Loucy (cell line): ENCODE results near the gene RPS19.

Experiments
- H2AFZ ChIP-seq: fragments of 200-600 bp; sonication (generic); 2 replicates; pipeline ENCODE4 v1.6.0; 2016; ENCODE audit warnings: antibody characterized with exemption, mild to moderate bottlenecking, low read length, moderate library complexity
- H3F3A ChIP-seq: fragments of 200-600 bp; 2 replicates; pipeline ENCODE4 v1.6.0; 2016; ENCODE audit warnings: antibody characterized with exemption, low read depth, mild to moderate bottlenecking
- H3K27me3 ChIP-seq: fragments of 200-600 bp; sonication (generic); 2 replicates; pipeline ENCODE4 v1.6.1; 2014; ENCODE audit warnings: low read length, mild to moderate bottlenecking; ENCODE audit not compliant: insufficient read depth, poor library complexity, severe bottlenecking
- H3K36me3 ChIP-seq: fragments of 200-600 bp; sonication (generic); 2 replicates; pipeline ENCODE4 v1.6.1; 2016; ENCODE audit warnings: low read length; ENCODE audit not compliant: insufficient read depth
- H3K4me1 ChIP-seq: fragments of 200-600 bp; sonication (generic); 2 replicates; pipeline ENCODE4 v1.5.1; 2014; ENCODE audit warnings: low read length, mild to moderate bottlenecking; ENCODE audit not compliant: insufficient read depth, poor library complexity, severe bottlenecking
- H3K4me2 ChIP-seq: fragments of 200-600 bp; sonication (generic); 2 replicates; pipeline ENCODE4 v1.6.0; 2014; ENCODE audit warnings: antibody characterized with exemption, low read length, low read depth, mild to moderate bottlenecking; ENCODE audit not compliant: poor library complexity, severe bottlenecking
- H3K4me3 ChIP-seq: fragments of 200-600 bp; sonication (generic); 2 replicates; pipeline ENCODE4 v1.5.1; 2014; ENCODE audit warnings: low read length, mild to moderate bottlenecking, mixed read lengths; ENCODE audit not compliant: poor library complexity, severe bottlenecking
- H3K79me2 ChIP-seq: fragments of 200-600 bp; sonication (generic); 2 replicates; pipeline ENCODE4 v1.6.1; 2014; ENCODE audit warnings: low read length; ENCODE audit not compliant: insufficient read depth
- H3K9ac ChIP-seq: fragments of 200-600 bp; sonication (generic); 2 replicates; pipeline ENCODE4 v1.6.0; 2014; ENCODE audit warnings: mild to moderate bottlenecking, low read depth, low read length, moderate library complexity; ENCODE audit not compliant: poor library complexity, severe bottlenecking
- H3K9me2 ChIP-seq: fragments of 200-600 bp; sonication (generic); replicated peaks from 2 replicates; pipeline ENCODE4 v1.6.1; 2016; ENCODE audit warnings: low read depth, low read length, mixed read lengths
- H3K9me3 ChIP-seq: fragments of 200-600 bp; sonication (generic); 2 replicates; pipeline ENCODE4 v1.6.1; 2014; ENCODE audit warnings: mild to moderate bottlenecking, antibody characterized with exemption, low read length, low read depth; ENCODE audit not compliant: insufficient read depth
- H4K20me1 ChIP-seq: fragments of 200-600 bp; sonication (generic); 2 replicates; pipeline ENCODE4 v1.6.0; 2014; ENCODE audit warnings: antibody characterized with exemption, low read length, mild to moderate bottlenecking; ENCODE audit not compliant: insufficient read depth, poor library complexity, severe bottlenecking
- CTCF ChIP-seq: fragments of 200-600 bp; sonication (generic); conservative IDR thresholded peaks from 2 replicates; pipeline ENCODE4 v1.5.1; 2014; ENCODE audit warnings: mild to moderate bottlenecking, antibody characterized with exemption, low read length
- EZH2phosphoT487 ChIP-seq: fragments of 200-600 bp; IDR thresholded peaks from 2 replicates; pipeline ENCODE4 v1.6.1; 2018; ENCODE audit warnings: antibody characterized with exemption, mild to moderate bottlenecking, moderate library complexity, borderline replicate concordance

Gene RPS19

DNA sequence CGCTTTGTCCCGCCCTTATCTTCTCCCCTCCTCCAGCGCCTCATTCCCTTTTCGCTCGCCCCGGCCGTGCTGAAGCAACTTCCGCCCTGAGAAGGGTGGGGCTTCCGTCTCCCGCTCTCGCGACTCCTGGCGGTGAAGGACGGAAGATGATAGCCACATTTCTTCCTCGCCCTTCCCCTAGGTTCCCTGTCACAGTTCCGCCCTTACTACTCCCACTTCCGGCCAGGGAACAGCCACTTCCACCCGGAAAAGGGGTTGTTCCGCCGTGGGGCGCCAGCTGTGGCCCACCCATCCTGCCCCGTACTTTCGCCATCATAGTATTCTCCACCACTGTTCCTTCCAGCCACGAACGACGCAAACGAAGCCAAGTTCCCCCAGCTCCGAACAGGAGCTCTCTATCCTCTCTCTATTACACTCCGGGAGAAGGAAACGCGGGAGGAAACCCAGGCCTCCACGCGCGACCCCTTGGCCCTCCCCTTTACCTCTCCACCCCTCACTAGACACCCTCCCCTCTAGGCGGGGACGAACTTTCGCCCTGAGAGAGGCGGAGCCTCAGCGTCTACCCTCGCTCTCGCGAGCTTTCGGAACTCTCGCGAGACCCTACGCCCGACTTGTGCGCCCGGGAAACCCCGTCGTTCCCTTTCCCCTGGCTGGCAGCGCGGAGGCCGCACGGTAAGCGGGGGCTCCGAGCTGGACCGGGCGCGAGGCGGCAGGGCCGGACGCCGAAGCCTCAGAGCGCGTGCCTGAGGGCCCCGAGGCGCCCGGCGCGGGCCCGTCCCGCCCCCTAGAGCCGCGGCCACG, at the start of gene RPS19:
Gene RPS19 (plus strand): TSS at position 638 of the 801 bp plus-strand sequence. CDS start 520 bp downstream, outside the sequence.
- Histone ChIP-seq H3K79me2 (peaks cover 48% of the 10 kb centered on the region), H3K4me3 (peak within 1 kb of the TSS; percentile 93), H3K4me2 (peak within 1 kb of the TSS; percentile 92), H3K9me3 (no peaks in the 10 kb centered on the region), H3K27me3 (peaks cover 5% of the 10 kb centered on the region), H3F3A (no peaks in the 10 kb centered on the region), H2AFZ (peak within 1 kb of the TSS; percentile 92), H3K4me1 (peaks cover 44% of the 10 kb centered on the region), H4K20me1 (peaks cover 45% of the 10 kb centered on the region), H3K9ac (peak within 1 kb of the TSS; percentile 100), H3K36me3 (peaks cover 33% of the 10 kb centered on the region), H3K9me2 (no peaks in the 10 kb centered on the region)
- TF ChIP-seq CTCF (peak; percentile 52; the same call in 1 of the 2 replicates), EZH2phosphoT487 (no peak)

GRCh38 chr19:41810301-41810700, 49.8 kb upstream of the RPS19 start:
- Histone ChIP-seq H3K36me3 (no peaks in the 10 kb centered on the region), H3K4me2 (no peak overlapping the region), H2AFZ (no peak overlapping the region), H3K4me3 (no peak overlapping the region), H3K79me2 (no peaks in the 10 kb centered on the region), H3K9ac (no peak overlapping the region), H3F3A (no peaks in the 10 kb centered on the region), H3K27me3 (no peaks in the 10 kb centered on the region), H4K20me1 (no peaks in the 10 kb centered on the region), H3K9me3 (no peaks in the 10 kb centered on the region), H3K9me2 (no peaks in the 10 kb centered on the region), H3K4me1 (no peaks in the 10 kb centered on the region)
- no peak for TF ChIP-seq CTCF
- TF ChIP-seq EZH2phosphoT487: no peak

DNA sequence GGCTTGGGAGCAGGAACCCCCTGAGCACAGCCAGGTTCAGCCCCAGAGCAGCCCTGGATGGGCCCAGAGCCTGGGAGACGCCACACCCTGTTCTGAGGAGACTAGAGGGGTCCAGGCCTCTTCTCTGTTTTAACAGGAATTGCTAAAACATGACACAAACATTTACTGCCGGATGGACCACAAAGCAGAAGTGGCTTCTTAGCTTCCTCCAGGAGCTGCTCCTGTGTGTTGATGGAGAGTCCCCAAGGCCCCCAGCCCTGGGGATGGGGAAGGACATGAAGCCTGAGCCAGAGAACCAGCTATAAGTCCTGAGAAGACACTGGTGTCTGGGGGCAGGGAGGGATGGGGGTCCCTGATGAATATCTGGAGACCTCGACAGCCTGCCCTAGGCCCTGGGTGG, 49.0 kb upstream of the RPS19 start:
- H3K9ac ChIP-seq: no peak overlapping the region
- H3K9me3 ChIP-seq: no peaks in the 10 kb centered on the region
- no peaks in the 10 kb centered on the region for H3K79me2 ChIP-seq
- H3K36me3 ChIP-seq: no peaks in the 10 kb centered on the region
- H4K20me1 ChIP-seq: no peaks in the 10 kb centered on the region
- TF ChIP-seq EZH2phosphoT487: no peak
- TF ChIP-seq CTCF: no peak
- H3K4me2 ChIP-seq: no peak overlapping the region
- H2AFZ ChIP-seq: no peak overlapping the region
- no peaks in the 10 kb centered on the region for H3K4me1 ChIP-seq
- no peaks in the 10 kb centered on the region for H3K27me3 ChIP-seq
- H3F3A ChIP-seq: no peaks in the 10 kb centered on the region
- no peaks in the 10 kb centered on the region for H3K9me2 ChIP-seq
- H3K4me3 ChIP-seq: no peak overlapping the region
